T-helper 1 cell treated with Interleukin-12 subunit alpha and Interleukin-12 subunit beta and Interleukin-4 antibody, amounts not matched to agents 30 ng/mL and 1 ng/mL, for 36 hours (primary cell): Measurements from ENCODE around the gene AASDH. TPM values are rescaled to one million over a fixed set of nuclear protein-coding genes. Genes with fewer than 3 reads are reported as not detected.

Experiments used
- intact Hi-C: fragments of 100-400 bp; cut with micrococcal nuclease; formaldehyde crosslinking; loops from one replicate; pipeline ENCODE4 v1.15.1; 2024
- total RNA-seq: library from RNA; stranded (reverse); gene quantifications from 2 replicates; pipeline ENCODE4 v1.2.3, GENCODE V29; 2022

Gene AASDH
- 9.7 and 11.4 TPM in 2 replicates for total RNA-seq

GRCh38 chr4:56387023-56388001 is at the start of gene AASDH:
TSS of gene AASDH (minus strand) at chr4:56387491. CDS start at chr4:56384299, 3,192 bp downstream.
- intact Hi-C loops = loop anchor here (1.0 to 5.0 kb wide), 16 partner anchors 48 to 993 kb away; partner anchors contain the start of genes CEP135, CLOCK, EXOC1 and NOA1

GRCh38 chr4:56435140-56435926 is 48.0 kb upstream of the AASDH start, which contains the start of gene PPAT:
TSS of gene PPAT (minus strand) at chr4:56435615. CDS start at chr4:56435477, 138 bp downstream.
- intact Hi-C loops = loop anchor here (1.0 to 2.0 kb wide), 9 partner anchors 32 to 1041 kb away; partner anchors contain the start of genes AASDH, CEP135, EXOC1 and REST

- intact Hi-C loops = loop anchor here (1.0 to 2.0 kb wide), 10 partner anchors 9 to 1040 kb away; partner anchors contain the start of genes AASDH, CEP135, EXOC1 and REST
Observed at GRCh38 chr4:56434599-56435139, 47.4 kb upstream of the AASDH start.

- intact Hi-C loops = no loop called here
Observed at GRCh38 chr4:56433280-56433679, 46.0 kb upstream of the AASDH start.

GRCh38 chr4:56430203-56430602 is 42.9 kb upstream of the AASDH start:
- intact Hi-C loops = no loop called here

- intact Hi-C loops = no loop called here
Observed at GRCh38 chr4:56427179-56427578, 39.9 kb upstream of the AASDH start.

GRCh38 chr4:56426273-56426672 is 39.0 kb upstream of the AASDH start:
- intact Hi-C loops = no loop called here

GRCh38 chr4:56425518-56425917 is 38.2 kb upstream of the AASDH start:
- intact Hi-C loops = loop anchor here (1.0 kb wide), 4 partner anchors 9 to 411 kb away; no protein-coding TSS in a partner anchor

- intact Hi-C loops = loop anchor here (1.0 kb wide), 4 partner anchors 9 to 411 kb away; no protein-coding TSS in a partner anchor
Observed at GRCh38 chr4:56424697-56425514, 37.6 kb upstream of the AASDH start.

GRCh38 chr4:56424176-56424575 is 36.9 kb upstream of the AASDH start:
- intact Hi-C loops = no loop called here

GRCh38 chr4:56417396-56417795 is 30.1 kb upstream of the AASDH start:
- intact Hi-C loops = no loop called here

- intact Hi-C loops = no loop called here
Observed at GRCh38 chr4:56416349-56416748, 29.1 kb upstream of the AASDH start.

GRCh38 chr4:56414135-56414670 is 26.9 kb upstream of the AASDH start:
- intact Hi-C loops = no loop called here

GRCh38 chr4:56410247-56411062 is 23.2 kb upstream of the AASDH start:
- intact Hi-C loops = no loop called here

- intact Hi-C loops = no loop called here
Observed at GRCh38 chr4:56409511-56410090, 22.3 kb upstream of the AASDH start.

- intact Hi-C loops = no loop called here
Observed at GRCh38 chr4:56408978-56409377, 21.7 kb upstream of the AASDH start.

GRCh38 chr4:56406151-56406550 is 18.9 kb upstream of the AASDH start:
- intact Hi-C loops = no loop called here

- intact Hi-C loops = no loop called here
Observed at GRCh38 chr4:56405016-56405415, 17.7 kb upstream of the AASDH start.

GRCh38 chr4:56400560-56400959 is 13.3 kb upstream of the AASDH start:
- intact Hi-C loops = no loop called here
